ENCODE results near the gene BICDL1. TPM values are rescaled to one million over a fixed set of nuclear protein-coding genes. Genes with fewer than 3 reads are reported as not detected.

BICDL1 gene
- total and polyA plus RNA-seq, 10 of the 15 experiments (the other 5 are each of a cell fraction or from before 2014, with no cell fraction given) = 0.72 to 12.3 (median 4.2) TPM

- no peaks in the 10 kb centered on the region for H3K79me2 ChIP-seq (ENCODE audit: control insufficient read depth, insufficient read depth, low read length)
- no peaks in the 10 kb centered on the region for H3K9me3 ChIP-seq (replicated peaks; ENCODE audit: control insufficient read depth, insufficient read depth, low read length)
- WGBS (ENCODE audit: insufficient coverage, insufficient replicate concordance, low lambda C conversion rate, missing lambda C conversion rate) = 80% methylated on average over 16 of the region's 16 CpGs
- no peaks in the 10 kb centered on the region for H3K27me3 ChIP-seq (replicated peaks in 1 of 2; ENCODE audit: control insufficient read depth in 2 of 2, insufficient read depth in 2 of 2, low read length in 1 of 2)
- no peak overlapping the region for H2AFZ ChIP-seq (ENCODE audit: control insufficient read depth, low read depth, low read length)
- in situ Hi-C loops (cut with MboI) = no loop called here
- H4K20me1 ChIP-seq (ENCODE audit: control insufficient read depth, insufficient read depth) = no peaks in the 10 kb centered on the region
- FAIRE-seq (no peak), DNase-seq (ENCODE audit: low read depth, low spot score) (no peak), ATAC-seq (no peak)
- H3K4me3 ChIP-seq = no peak overlapping the region
- no peak overlapping the region for H3K9ac ChIP-seq (ENCODE audit: control insufficient read depth, insufficient read depth, low read length)
- RAD21 ChIA-PET (ENCODE audit: unreplicated experiment) = no interaction called here
- POLR2A ChIA-PET = no interaction called here
- BruUV-seq (replicated peaks) = no TSS peak
- no peak overlapping the region for H3K27ac ChIP-seq (ENCODE audit: control insufficient read depth, insufficient read depth)
- CTCF ChIA-PET = interaction anchor here (1.7 kb wide), 1 partner anchor 23 kb away, joined by 5 read pairs; no protein-coding TSS in a partner anchor
- SMC1A ChIA-PET (ENCODE audit: uncharacterized antibody, unreplicated experiment) = no interaction called here
- H3K4me2 ChIP-seq (ENCODE audit: control insufficient read depth, insufficient read depth) = no peak overlapping the region
- no peaks in the 10 kb centered on the region for H3K4me1 ChIP-seq (ENCODE audit: control insufficient read depth, insufficient read depth, low read length)
- intact Hi-C loops (cut with micrococcal nuclease; ENCODE audit: unreplicated experiment) = no loop called here
- no peaks in the 10 kb centered on the region for H3K36me3 ChIP-seq (ENCODE audit: control insufficient read depth in 2 of 2, insufficient read depth in 2 of 2, low read length in 1 of 2)
- TF ChIP-seq FOXK2 (IDR thresholded peaks at IDR 0.05) = no peak
- no peak for TF ChIP-seq POLR2AphosphoS5 (IDR thresholded peaks at IDR 0.05; ENCODE audit: low read length)
- no peak for TF ChIP-seq TCF7 (IDR thresholded peaks at IDR 0.05; ENCODE audit: borderline replicate concordance)
- TF ChIP-seq ATF2 (IDR thresholded peaks at IDR 0.05; ENCODE audit: low read length) = no peak
- no peak for TF ChIP-seq SRF (IDR thresholded peaks at IDR 0.05; ENCODE audit: low read depth in 2 of 2, low read length in 2 of 2)
- no peak for TF ChIP-seq IRF5 (IDR thresholded peaks at IDR 0.05; ENCODE audit: borderline replicate concordance)
- no peak for TF ChIP-seq CBFB (IDR thresholded peaks at IDR 0.05; ENCODE audit: low read depth)
- TF ChIP-seq ZNF687 (IDR thresholded peaks at IDR 0.05) = no peak
- TF ChIP-seq SKIL (IDR thresholded peaks at IDR 0.05; ENCODE audit: low read depth, poor library complexity, severe bottlenecking) = no peak
- no peak for TF ChIP-seq USF1 (IDR thresholded peaks at IDR 0.05; ENCODE audit: borderline replicate concordance, extremely low read length, insufficient read depth, low read depth, low read length)
- no peak for TF ChIP-seq HDAC6 (IDR thresholded peaks at IDR 0.05; ENCODE audit: unreplicated experiment)
- TF ChIP-seq ZNF217 (IDR thresholded peaks at IDR 0.05) = no peak
Observed at GRCh38 chr12:120064054-120064940, 75.3 kb downstream of the BICDL1 start.
